Measurements from ENCODE around the gene PKHD1. TPM values are rescaled to one million over a fixed set of nuclear protein-coding genes. Genes with fewer than 3 reads are reported as not detected.

PKHD1 gene
- polyA plus RNA-seq, 1 of the 3 experiments (the other 2 are of a cell fraction), result not detected

DNA sequence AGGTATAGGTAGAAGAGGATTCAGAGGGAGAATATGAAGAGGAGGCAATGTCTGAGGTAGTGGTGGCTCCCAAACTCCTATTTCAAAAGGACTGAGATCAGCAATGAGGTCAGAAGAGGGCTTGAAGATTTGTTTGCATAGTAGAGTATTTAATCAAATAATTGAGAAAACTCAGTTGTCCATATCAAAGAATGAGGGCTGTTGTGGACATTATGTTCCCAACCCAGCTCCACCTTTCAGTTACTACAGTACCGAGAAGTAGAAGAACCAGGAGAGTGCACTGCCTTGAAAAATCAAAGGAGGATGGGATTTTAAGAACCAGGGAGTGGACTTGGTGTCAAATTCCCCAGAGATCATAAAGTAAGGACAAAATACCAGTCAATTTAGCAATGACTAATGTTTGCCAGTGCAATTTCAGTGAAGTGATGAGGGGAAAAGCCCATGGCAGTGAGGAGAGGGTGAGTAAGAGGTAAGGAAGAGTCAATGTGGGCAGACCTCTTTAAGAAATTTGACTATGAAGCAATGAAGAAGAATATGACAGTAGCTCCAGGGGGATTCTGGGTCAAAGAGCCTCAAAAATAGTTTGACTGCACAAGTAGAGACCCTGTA lies 382.4 kb downstream of the PKHD1 start:
- Histone ChIP-seq H3K9me2 (no peaks in the 10 kb centered on the region), H4K20me1 (ENCODE audit: insufficient read depth) (no peaks in the 10 kb centered on the region), H3K27me3 (ENCODE audit: insufficient read depth) (no peaks in the 10 kb centered on the region), H3F3A (replicated peaks; ENCODE audit: insufficient read depth) (no peaks in the 10 kb centered on the region), H3K36me3 (replicated peaks in 1 of 2; ENCODE audit: control insufficient read depth in 1 of 2, insufficient read depth in 2 of 2, low read length in 1 of 2) (no peaks in the 10 kb centered on the region), H3K4me2 (no peak overlapping the region), H3K4me1 (ENCODE audit: control insufficient read depth in 1 of 2, insufficient read depth in 2 of 2, low read depth in 1 of 2, low read length in 1 of 2) (no peaks in the 10 kb centered on the region), H3K27ac (ENCODE audit: low read depth in 2 of 2, low read length in 1 of 2) (no peak overlapping the region), H3K9ac (no peak overlapping the region), H2AFZ (ENCODE audit: low read depth) (no peak overlapping the region), H3K79me2 (ENCODE audit: insufficient read depth) (no peaks in the 10 kb centered on the region), H3K9me3 (no peaks in the 10 kb centered on the region), H3K4me3 (ENCODE audit: low read depth in 2 of 2, low read length in 1 of 2) (no peak overlapping the region)
- ChIA-PET POLR2A (no interaction called here), CTCF (no interaction called here)
- no peak for TF ChIP-seq SIN3A (IDR thresholded peaks at IDR 0.05; ENCODE audit: borderline replicate concordance, low read depth, low read length)
- no peak for TF ChIP-seq GATA2 (CRISPR knock-in tag; IDR thresholded peaks at IDR 0.05)
- TF ChIP-seq, protein P1, sequence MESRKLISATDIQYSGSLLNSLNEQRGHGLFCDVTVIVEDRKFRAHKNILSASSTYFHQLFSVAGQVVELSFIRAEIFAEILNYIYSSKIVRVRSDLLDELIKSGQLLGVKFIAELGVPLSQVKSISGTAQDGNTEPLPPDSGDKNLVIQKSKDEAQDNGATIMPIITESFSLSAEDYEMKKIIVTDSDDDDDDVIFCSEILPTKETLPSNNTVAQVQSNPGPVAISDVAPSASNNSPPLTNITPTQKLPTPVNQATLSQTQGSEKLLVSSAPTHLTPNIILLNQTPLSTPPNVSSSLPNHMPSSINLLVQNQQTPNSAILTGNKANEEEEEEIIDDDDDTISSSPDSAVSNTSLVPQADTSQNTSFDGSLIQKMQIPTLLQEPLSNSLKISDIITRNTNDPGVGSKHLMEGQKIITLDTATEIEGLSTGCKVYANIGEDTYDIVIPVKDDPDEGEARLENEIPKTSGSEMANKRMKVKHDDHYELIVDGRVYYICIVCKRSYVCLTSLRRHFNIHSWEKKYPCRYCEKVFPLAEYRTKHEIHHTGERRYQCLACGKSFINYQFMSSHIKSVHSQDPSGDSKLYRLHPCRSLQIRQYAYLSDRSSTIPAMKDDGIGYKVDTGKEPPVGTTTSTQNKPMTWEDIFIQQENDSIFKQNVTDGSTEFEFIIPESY (IDR thresholded peaks at IDR 0.05; ENCODE audit: borderline replicate concordance, low read depth), result no peak
- no peak for TF ChIP-seq MAX (IDR thresholded peaks at IDR 0.05; ENCODE audit: low read depth)
- no peak for TF ChIP-seq CHD2 (IDR thresholded peaks at IDR 0.05; ENCODE audit: low read length, partially characterized antibody)
- TF ChIP-seq FOSL2 (IDR thresholded peaks at IDR 0.05; ENCODE audit: borderline replicate concordance, low read depth), result no peak
- TF ChIP-seq JUND (IDR thresholded peaks at IDR 0.05), result no peak
- no peak for TF ChIP-seq MXI1 (IDR thresholded peaks at IDR 0.05; ENCODE audit: low read depth, low read length)
- TF ChIP-seq, protein P2, sequence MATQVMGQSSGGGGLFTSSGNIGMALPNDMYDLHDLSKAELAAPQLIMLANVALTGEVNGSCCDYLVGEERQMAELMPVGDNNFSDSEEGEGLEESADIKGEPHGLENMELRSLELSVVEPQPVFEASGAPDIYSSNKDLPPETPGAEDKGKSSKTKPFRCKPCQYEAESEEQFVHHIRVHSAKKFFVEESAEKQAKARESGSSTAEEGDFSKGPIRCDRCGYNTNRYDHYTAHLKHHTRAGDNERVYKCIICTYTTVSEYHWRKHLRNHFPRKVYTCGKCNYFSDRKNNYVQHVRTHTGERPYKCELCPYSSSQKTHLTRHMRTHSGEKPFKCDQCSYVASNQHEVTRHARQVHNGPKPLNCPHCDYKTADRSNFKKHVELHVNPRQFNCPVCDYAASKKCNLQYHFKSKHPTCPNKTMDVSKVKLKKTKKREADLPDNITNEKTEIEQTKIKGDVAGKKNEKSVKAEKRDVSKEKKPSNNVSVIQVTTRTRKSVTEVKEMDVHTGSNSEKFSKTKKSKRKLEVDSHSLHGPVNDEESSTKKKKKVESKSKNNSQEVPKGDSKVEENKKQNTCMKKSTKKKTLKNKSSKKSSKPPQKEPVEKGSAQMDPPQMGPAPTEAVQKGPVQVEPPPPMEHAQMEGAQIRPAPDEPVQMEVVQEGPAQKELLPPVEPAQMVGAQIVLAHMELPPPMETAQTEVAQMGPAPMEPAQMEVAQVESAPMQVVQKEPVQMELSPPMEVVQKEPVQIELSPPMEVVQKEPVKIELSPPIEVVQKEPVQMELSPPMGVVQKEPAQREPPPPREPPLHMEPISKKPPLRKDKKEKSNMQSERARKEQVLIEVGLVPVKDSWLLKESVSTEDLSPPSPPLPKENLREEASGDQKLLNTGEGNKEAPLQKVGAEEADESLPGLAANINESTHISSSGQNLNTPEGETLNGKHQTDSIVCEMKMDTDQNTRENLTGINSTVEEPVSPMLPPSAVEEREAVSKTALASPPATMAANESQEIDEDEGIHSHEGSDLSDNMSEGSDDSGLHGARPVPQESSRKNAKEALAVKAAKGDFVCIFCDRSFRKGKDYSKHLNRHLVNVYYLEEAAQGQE (IDR thresholded peaks at IDR 0.05; ENCODE audit: low read depth, low read length), result no peak
- no peak for TF ChIP-seq GABPA (IDR thresholded peaks at IDR 0.05; ENCODE audit: low read depth)
- TF ChIP-seq PBX3 (IDR thresholded peaks at IDR 0.05), result no peak
- TF ChIP-seq, protein P3, sequence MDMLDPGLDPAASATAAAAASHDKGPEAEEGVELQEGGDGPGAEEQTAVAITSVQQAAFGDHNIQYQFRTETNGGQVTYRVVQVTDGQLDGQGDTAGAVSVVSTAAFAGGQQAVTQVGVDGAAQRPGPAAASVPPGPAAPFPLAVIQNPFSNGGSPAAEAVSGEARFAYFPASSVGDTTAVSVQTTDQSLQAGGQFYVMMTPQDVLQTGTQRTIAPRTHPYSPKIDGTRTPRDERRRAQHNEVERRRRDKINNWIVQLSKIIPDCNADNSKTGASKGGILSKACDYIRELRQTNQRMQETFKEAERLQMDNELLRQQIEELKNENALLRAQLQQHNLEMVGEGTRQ (IDR thresholded peaks at IDR 0.05; ENCODE audit: borderline replicate concordance, low read depth, low read length), result no peak
- WGBS (ENCODE audit: low lambda C conversion rate), result 38% methylated on average over 1 of the region's 1 CpG
- DNase-seq, result no peak

All from SK-N-SH (cell line).